ENCODE data around the gene RAPGEF2.

RAPGEF2 gene

GRCh38 chr4:159097785-159098184, 5.1 kb upstream of the RAPGEF2 start:
- no peak overlapping the region for H2BK120ac ChIP-seq (ENCODE audit: low read depth, low read length)
- no peak overlapping the region for H3K18ac ChIP-seq (ENCODE audit: low read depth in 1 of 2, low read length in 2 of 2)
- H3K9ac ChIP-seq (ENCODE audit: low read length): no peak overlapping the region
- no peak overlapping the region for H4K91ac ChIP-seq (ENCODE audit: low read length)
- no peak overlapping the region for H2BK12ac ChIP-seq (ENCODE audit: low read length in 2 of 2)
- H3K4me3 ChIP-seq (ENCODE audit: insufficient read depth in 1 of 2, low read depth in 1 of 2, low read length in 2 of 2): no peak overlapping the region
- H3K4me2 ChIP-seq (ENCODE audit: low read length, poor library complexity, severe bottlenecking): no peak overlapping the region
- no peak overlapping the region for H2BK5ac ChIP-seq (ENCODE audit: low read depth, low read length, poor library complexity, severe bottlenecking)
- no peak overlapping the region for H2AK5ac ChIP-seq (ENCODE audit: low read length, severe bottlenecking)
- no peak overlapping the region for H4K8ac ChIP-seq (ENCODE audit: low read length)
- H3K79me1 ChIP-seq (replicated peaks; ENCODE audit: low read length, poor library complexity, severe bottlenecking): no peaks in the 10 kb centered on the region
- no peak overlapping the region for H2BK15ac ChIP-seq (ENCODE audit: low read depth, poor library complexity, severe bottlenecking)
- no peaks in the 10 kb centered on the region for H3K9me3 ChIP-seq (ENCODE audit: control insufficient read depth, low read length)
- no peaks in the 10 kb centered on the region for H3K36me3 ChIP-seq (ENCODE audit: control insufficient read depth in 1 of 2, insufficient read depth in 2 of 2, low read depth in 1 of 2, low read length in 2 of 2)
- H3K27me3 ChIP-seq (ENCODE audit: control insufficient read depth in 1 of 2, insufficient read depth in 1 of 2, low read length in 2 of 2): no peaks in the 10 kb centered on the region
- no peak overlapping the region for H3K4ac ChIP-seq (ENCODE audit: low read depth in 1 of 2, low read length in 2 of 2)
- DNase-seq: no peak
- no peak overlapping the region for H2AFZ ChIP-seq (ENCODE audit: low read depth, low read length)
- H3K27ac ChIP-seq (ENCODE audit: low read length, poor library complexity, severe bottlenecking): no peak overlapping the region
- no peak overlapping the region for H3K23ac ChIP-seq (ENCODE audit: low read length in 2 of 2)
- peaks cover 4% of the 10 kb centered on the region for H3K4me1 ChIP-seq (ENCODE audit: control insufficient read depth, insufficient read depth, low read depth, low read length)
- WGBS: 0% methylated on average over 1 of the region's 1 CpG
- no peak overlapping the region for H3K14ac ChIP-seq (ENCODE audit: low read length in 2 of 2)

- H3K18ac ChIP-seq (ENCODE audit: low read depth in 1 of 2, low read length in 2 of 2): no peak overlapping the region
- H2BK12ac ChIP-seq (ENCODE audit: low read length in 2 of 2): no peak overlapping the region
- no peak overlapping the region for H3K4me3 ChIP-seq (ENCODE audit: insufficient read depth in 1 of 2, low read depth in 1 of 2, low read length in 2 of 2)
- H3K14ac ChIP-seq (ENCODE audit: low read length in 2 of 2): no peak overlapping the region
- no peak for DNase-seq
- no peaks in the 10 kb centered on the region for H3K27me3 ChIP-seq (ENCODE audit: control insufficient read depth in 1 of 2, insufficient read depth in 1 of 2, low read length in 2 of 2)
- H2AFZ ChIP-seq (ENCODE audit: low read depth, low read length): no peak overlapping the region
- no peak overlapping the region for H3K23ac ChIP-seq (ENCODE audit: low read length in 2 of 2)
- no peak overlapping the region for H2BK5ac ChIP-seq (ENCODE audit: low read depth, low read length, poor library complexity, severe bottlenecking)
- H3K9me3 ChIP-seq (ENCODE audit: control insufficient read depth, low read length): no peaks in the 10 kb centered on the region
- no peak overlapping the region for H2BK120ac ChIP-seq (ENCODE audit: low read depth, low read length)
- H3K4ac ChIP-seq (ENCODE audit: low read depth in 1 of 2, low read length in 2 of 2): no peak overlapping the region
- H2AK5ac ChIP-seq (ENCODE audit: low read length, severe bottlenecking): no peak overlapping the region
- H4K91ac ChIP-seq (ENCODE audit: low read length): no peak overlapping the region
- H3K4me2 ChIP-seq (ENCODE audit: low read length, poor library complexity, severe bottlenecking): no peak overlapping the region
- no peak overlapping the region for H2BK15ac ChIP-seq (ENCODE audit: low read depth, poor library complexity, severe bottlenecking)
- peaks cover 4% of the 10 kb centered on the region for H3K4me1 ChIP-seq (ENCODE audit: control insufficient read depth, insufficient read depth, low read depth, low read length)
- no peak overlapping the region for H3K9ac ChIP-seq (ENCODE audit: low read length)
- H3K36me3 ChIP-seq (ENCODE audit: control insufficient read depth in 1 of 2, insufficient read depth in 2 of 2, low read depth in 1 of 2, low read length in 2 of 2): no peaks in the 10 kb centered on the region
- no peak overlapping the region for H4K8ac ChIP-seq (ENCODE audit: low read length)
- H3K79me1 ChIP-seq (replicated peaks; ENCODE audit: low read length, poor library complexity, severe bottlenecking): no peaks in the 10 kb centered on the region
- H3K27ac ChIP-seq (ENCODE audit: low read length, poor library complexity, severe bottlenecking): no peak overlapping the region
Measured at GRCh38 chr4:159098482-159099127, 4.3 kb upstream of the RAPGEF2 start.

- Histone ChIP-seq H4K91ac (ENCODE audit: low read length) (peak overlapping the region; percentile 88), H2BK5ac (ENCODE audit: low read depth, low read length, poor library complexity, severe bottlenecking) (no peak overlapping the region), H3K18ac (ENCODE audit: low read depth in 1 of 2, low read length in 2 of 2) (peak overlapping the region; percentile 70 to 88), H2AFZ (ENCODE audit: low read depth, low read length) (peak overlapping the region; percentile 79), H3K4me2 (ENCODE audit: low read length, poor library complexity, severe bottlenecking) (peak overlapping the region; percentile 93), H2BK120ac (ENCODE audit: low read depth, low read length) (peak overlapping the region; percentile 59), H2AK5ac (ENCODE audit: low read length, severe bottlenecking) (no peak overlapping the region), H3K27ac (ENCODE audit: low read length, poor library complexity, severe bottlenecking) (no peak overlapping the region), H3K36me3 (ENCODE audit: control insufficient read depth in 1 of 2, insufficient read depth in 2 of 2, low read depth in 1 of 2, low read length in 2 of 2) (no peaks in the 10 kb centered on the region), H3K4me3 (ENCODE audit: insufficient read depth in 1 of 2, low read depth in 1 of 2, low read length in 2 of 2) (peak overlapping the region; percentile 73 to 84), H3K23ac (ENCODE audit: low read length in 2 of 2) (no peak overlapping the region), H3K14ac (ENCODE audit: low read length in 2 of 2) (peak overlapping the region in 1 of 2 experiments; percentile 38), H4K8ac (ENCODE audit: low read length) (peak overlapping the region; percentile 75), H2BK12ac (ENCODE audit: low read length in 2 of 2) (peak overlapping the region; percentile 23 to 84), H3K79me1 (replicated peaks; ENCODE audit: low read length, poor library complexity, severe bottlenecking) (no peaks in the 10 kb centered on the region), H3K4ac (ENCODE audit: low read depth in 1 of 2, low read length in 2 of 2) (peak overlapping the region; percentile 65 to 80), H2BK15ac (ENCODE audit: low read depth, poor library complexity, severe bottlenecking) (peak overlapping the region; percentile 91), H3K4me1 (ENCODE audit: control insufficient read depth, insufficient read depth, low read depth, low read length) (peaks cover 4% of the 10 kb centered on the region), H3K9ac (ENCODE audit: low read length) (peak overlapping the region; percentile 95), H3K9me3 (ENCODE audit: control insufficient read depth, low read length) (no peaks in the 10 kb centered on the region), H3K27me3 (ENCODE audit: control insufficient read depth in 1 of 2, insufficient read depth in 1 of 2, low read length in 2 of 2) (no peaks in the 10 kb centered on the region)
- WGBS: 39% methylated on average over 12 of the region's 14 CpGs
- DNase-seq: peak; percentile 16
Measured at GRCh38 chr4:159101988-159102621, 774 bp upstream of the RAPGEF2 start.

- 0% methylated on average over 39 of the region's 72 CpGs for WGBS
- peak overlapping the region; percentile 62 for H2BK15ac ChIP-seq (ENCODE audit: low read depth, poor library complexity, severe bottlenecking)
- no peaks in the 10 kb centered on the region for H3K27me3 ChIP-seq (ENCODE audit: control insufficient read depth in 1 of 2, insufficient read depth in 1 of 2, low read length in 2 of 2)
- DNase-seq: peak; percentile 54
- H3K14ac ChIP-seq (ENCODE audit: low read length in 2 of 2): peak overlapping the region; percentile 25 to 94
- H3K9me3 ChIP-seq (ENCODE audit: control insufficient read depth, low read length): no peaks in the 10 kb centered on the region
- H3K9ac ChIP-seq (ENCODE audit: low read length): peak overlapping the region; percentile 95
- no peak overlapping the region for H3K27ac ChIP-seq (ENCODE audit: low read length, poor library complexity, severe bottlenecking)
- H2AFZ ChIP-seq (ENCODE audit: low read depth, low read length): peak overlapping the region; percentile 78
- peak overlapping the region in 1 of 2 experiments; percentile 47 for H2BK12ac ChIP-seq (ENCODE audit: low read length in 2 of 2)
- peak overlapping the region; percentile 63 to 81 for H3K23ac ChIP-seq (ENCODE audit: low read length in 2 of 2)
- peak overlapping the region; percentile 64 to 95 for H3K4ac ChIP-seq (ENCODE audit: low read depth in 1 of 2, low read length in 2 of 2)
- H2BK120ac ChIP-seq (ENCODE audit: low read depth, low read length): peak overlapping the region; percentile 71
- H2AK5ac ChIP-seq (ENCODE audit: low read length, severe bottlenecking): no peak overlapping the region
- peak overlapping the region; percentile 83 to 94 for H3K18ac ChIP-seq (ENCODE audit: low read depth in 1 of 2, low read length in 2 of 2)
- peak overlapping the region; percentile 64 for H4K8ac ChIP-seq (ENCODE audit: low read length)
- peaks cover 4% of the 10 kb centered on the region for H3K4me1 ChIP-seq (ENCODE audit: control insufficient read depth, insufficient read depth, low read depth, low read length)
- H3K36me3 ChIP-seq (ENCODE audit: control insufficient read depth in 1 of 2, insufficient read depth in 2 of 2, low read depth in 1 of 2, low read length in 2 of 2): no peaks in the 10 kb centered on the region
- no peaks in the 10 kb centered on the region for H3K79me1 ChIP-seq (replicated peaks; ENCODE audit: low read length, poor library complexity, severe bottlenecking)
- no peak overlapping the region for H4K91ac ChIP-seq (ENCODE audit: low read length)
- H3K4me2 ChIP-seq (ENCODE audit: low read length, poor library complexity, severe bottlenecking): peak overlapping the region; percentile 82
- H3K4me3 ChIP-seq (ENCODE audit: insufficient read depth in 1 of 2, low read depth in 1 of 2, low read length in 2 of 2): peak overlapping the region; percentile 73 to 84
- H2BK5ac ChIP-seq (ENCODE audit: low read depth, low read length, poor library complexity, severe bottlenecking): peak overlapping the region; percentile 61
Measured at GRCh38 chr4:159103384-159103990, 608 bp downstream of the RAPGEF2 start.

All from mesenchymal stem cell (in vitro differentiated cells and primary cell).